HG02623 (cell line): ENCODE results near the gene ELK3.

Experiments used
- ATAC-seq: cut with Tn5 transposase; IDR thresholded peaks from one replicate; pipeline ENCODE4 v1.9.1; 2021; ENCODE audit warnings: moderate library complexity; ENCODE audit not compliant: unreplicated experiment

Gene ELK3

GRCh38 chr12:96234591-96235483 lies 40.7 kb downstream of the ELK3 start:
- ATAC-seq: no peak

- ATAC-seq: no peak
These were observed 41.3 kb downstream of the ELK3 start for GRCh38 chr12:96235484-96235826.

- no peak for ATAC-seq
These were observed 42.1 kb downstream of the ELK3 start for GRCh38 chr12:96236221-96236822.

GRCh38 chr12:96237035-96237434 lies 42.9 kb downstream of the ELK3 start:
- ATAC-seq: no peak

- no peak for ATAC-seq
These were observed 43.4 kb downstream of the ELK3 start for GRCh38 chr12:96237465-96238077.

GRCh38 chr12:96238336-96239047 lies 44.3 kb downstream of the ELK3 start:
- no peak for ATAC-seq

- ATAC-seq: no peak
These were observed 45.8 kb downstream of the ELK3 start for GRCh38 chr12:96239711-96240635.

- no peak for ATAC-seq
These were observed 46.5 kb downstream of the ELK3 start for GRCh38 chr12:96240656-96241055.

- no peak for ATAC-seq
These were observed 47.3 kb downstream of the ELK3 start for GRCh38 chr12:96241431-96241830.

- ATAC-seq: no peak
These were observed 47.7 kb downstream of the ELK3 start for GRCh38 chr12:96241846-96242256.

- ATAC-seq: no peak
These were observed 48.4 kb downstream of the ELK3 start for GRCh38 chr12:96242597-96242996.

- no peak for ATAC-seq
These were observed 50.7 kb downstream of the ELK3 start for GRCh38 chr12:96244826-96245225.

- ATAC-seq: no peak
These were observed 52.8 kb downstream of the ELK3 start for GRCh38 chr12:96246926-96247505.

- ATAC-seq: no peak
These were observed 53.4 kb downstream of the ELK3 start for GRCh38 chr12:96247563-96247962.

- no peak for ATAC-seq
These were observed 54.2 kb downstream of the ELK3 start for GRCh38 chr12:96248136-96248931.

- no peak for ATAC-seq
These were observed 55.3 kb downstream of the ELK3 start for GRCh38 chr12:96249196-96250118.

GRCh38 chr12:96250119-96250685 lies 56.0 kb downstream of the ELK3 start:
- no peak for ATAC-seq

- ATAC-seq: no peak
These were observed 60.9 kb downstream of the ELK3 start for GRCh38 chr12:96255077-96255476.
